ENCODE measurements around the gene GNG12. TPM values are rescaled to one million over a fixed set of nuclear protein-coding genes. Genes with fewer than 3 reads are reported as not detected.

Gene GNG12
- total RNA-seq, 1 experiment from 2014 or later = 14.3 TPM

DNA sequence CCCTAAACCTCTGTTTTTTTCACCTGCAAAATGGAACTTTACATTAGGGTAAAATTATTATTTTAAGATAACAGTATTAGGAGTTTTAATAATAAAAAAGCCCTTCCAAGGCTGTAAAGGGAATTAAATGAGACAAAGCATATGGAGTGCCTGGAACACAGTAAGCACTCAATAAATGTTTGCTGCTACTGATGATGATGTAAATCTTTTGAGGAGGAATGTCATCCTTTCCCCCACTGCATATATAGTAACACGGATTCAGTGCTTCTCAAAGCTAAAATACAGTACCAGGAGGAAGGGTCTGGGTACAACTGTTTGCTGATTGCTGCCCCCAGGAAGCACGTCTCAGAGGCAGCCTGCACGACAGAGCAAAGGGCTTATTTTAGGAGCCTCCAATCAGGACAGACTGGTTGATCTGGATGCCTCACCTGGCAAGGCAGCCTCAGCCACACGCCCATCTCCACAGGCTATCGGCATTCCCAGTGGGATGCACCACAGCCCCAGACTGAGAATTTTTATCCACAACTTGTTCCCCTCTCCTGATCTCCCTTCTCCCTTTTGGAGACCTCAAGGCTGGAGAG, 83.9 kb downstream of the GNG12 start:
- Histone ChIP-seq H3K79me2 (ENCODE audit: insufficient read depth, low read length) (no peaks in the 10 kb centered on the region), H3K4me1 (ENCODE audit: insufficient read depth, low read length) (peaks cover 23% of the 10 kb centered on the region)
- TF ChIP-seq, protein P1, sequence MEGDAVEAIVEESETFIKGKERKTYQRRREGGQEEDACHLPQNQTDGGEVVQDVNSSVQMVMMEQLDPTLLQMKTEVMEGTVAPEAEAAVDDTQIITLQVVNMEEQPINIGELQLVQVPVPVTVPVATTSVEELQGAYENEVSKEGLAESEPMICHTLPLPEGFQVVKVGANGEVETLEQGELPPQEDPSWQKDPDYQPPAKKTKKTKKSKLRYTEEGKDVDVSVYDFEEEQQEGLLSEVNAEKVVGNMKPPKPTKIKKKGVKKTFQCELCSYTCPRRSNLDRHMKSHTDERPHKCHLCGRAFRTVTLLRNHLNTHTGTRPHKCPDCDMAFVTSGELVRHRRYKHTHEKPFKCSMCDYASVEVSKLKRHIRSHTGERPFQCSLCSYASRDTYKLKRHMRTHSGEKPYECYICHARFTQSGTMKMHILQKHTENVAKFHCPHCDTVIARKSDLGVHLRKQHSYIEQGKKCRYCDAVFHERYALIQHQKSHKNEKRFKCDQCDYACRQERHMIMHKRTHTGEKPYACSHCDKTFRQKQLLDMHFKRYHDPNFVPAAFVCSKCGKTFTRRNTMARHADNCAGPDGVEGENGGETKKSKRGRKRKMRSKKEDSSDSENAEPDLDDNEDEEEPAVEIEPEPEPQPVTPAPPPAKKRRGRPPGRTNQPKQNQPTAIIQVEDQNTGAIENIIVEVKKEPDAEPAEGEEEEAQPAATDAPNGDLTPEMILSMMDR (conservative IDR thresholded peaks at IDR 0.05) = no peak

More for the DNA sequence above, 83.9 kb downstream of the GNG12 start:
- H3K9me3 Mint-ChIP-seq = no peaks in the 10 kb centered on the region; a peak in 1 of 5 replicates
- Histone ChIP-seq H4K5ac (ENCODE audit: insufficient read length, low read depth, low read length) (peak overlapping the region; percentile 18), H2AK5ac (ENCODE audit: insufficient read length, low read length) (no peak overlapping the region), H3K14ac (ENCODE audit: insufficient read depth, low read length) (peak overlapping the region; percentile 70; the same call in 1 of the 2 replicates), H3T11ph (ENCODE audit: low read length) (no peak overlapping the region), H2AFZ (ENCODE audit: low read length) (no peak overlapping the region), H3K23ac (ENCODE audit: insufficient read length, low read depth, low read length) (no peak overlapping the region), H3K56ac (ENCODE audit: insufficient read length, low read depth, low read length) (no peak overlapping the region), H2BK12ac (ENCODE audit: insufficient read length, low read depth, low read length) (no peak overlapping the region), H2BK20ac (ENCODE audit: low read depth, low read length, poor library complexity, severe bottlenecking) (no peak overlapping the region), H3K4ac (ENCODE audit: low read depth, low read length) (no peak overlapping the region; the same call in 1 of the 2 replicates), H3K23me2 (ENCODE audit: insufficient read length, low read depth, low read length, poor library complexity, severe bottlenecking) (no peaks in the 10 kb centered on the region), H4K91ac (ENCODE audit: insufficient read length, low read depth, low read length) (no peak overlapping the region), H2BK120ac (ENCODE audit: low read depth, low read length, poor library complexity, severe bottlenecking) (no peak overlapping the region), H3K79me1 (ENCODE audit: insufficient read depth, low read depth, low read length, poor library complexity, severe bottlenecking) (no peaks in the 10 kb centered on the region), H3K27ac (ENCODE audit: insufficient read length, low read depth, low read length) (peak overlapping the region; percentile 66), H3K9ac (ENCODE audit: extremely low read depth, insufficient read length, low read length) (peak overlapping the region; percentile 20), H3K9me3 (ENCODE audit: control insufficient read depth, low read depth, low read length) (no peaks in the 10 kb centered on the region), H2BK15ac (ENCODE audit: low read depth, low read length) (no peak overlapping the region), H3K18ac (ENCODE audit: insufficient read length, low read depth, low read length) (peak overlapping the region; percentile 83), H3K27me3 (ENCODE audit: insufficient read depth, low read length) (no peaks in the 10 kb centered on the region), H3K4me2 (ENCODE audit: insufficient read depth, insufficient read length, low read length) (peak overlapping the region; percentile 40), H4K8ac (replicated peaks; ENCODE audit: insufficient read length, low read depth, low read length) (peak overlapping the region; percentile 4), H4K20me1 (ENCODE audit: control insufficient read depth, insufficient read depth, insufficient read length) (no peaks in the 10 kb centered on the region), H2BK5ac (ENCODE audit: insufficient read length, low read length) (no peak overlapping the region)
- no peaks in the 10 kb centered on the region for H3K36me3 Mint-ChIP-seq (ENCODE audit: insufficient read depth in 1 of 3, low read depth in 3 of 3)
- DNase-seq = peak; percentile 81
- peaks cover 65 to 84% of the 10 kb centered on the region in 2 experiments for H3K4me1 Mint-ChIP-seq
- WGBS (ENCODE audit: extremely low coverage, insufficient read length, low lambda C conversion rate) = no CpG with 5 or more reads among the region's 5 CpGs
- H3K27me3 Mint-ChIP-seq (ENCODE audit: low read depth) = no peaks in the 10 kb centered on the region
- H3K4me3 Mint-ChIP-seq = peak overlapping the region; percentile 0 to 41; a peak in 4 of 5 replicates
- peak overlapping the region; percentile 73 to 97 (median 95); a peak in 6 of 7 replicates for H3K27ac Mint-ChIP-seq

Measured in H9 (cell line).